Measurements from ENCODE around the gene SYF2. TPM values are rescaled to one million over a fixed set of nuclear protein-coding genes. Genes with fewer than 3 reads are reported as not detected.

Gene SYF2
- total and polyA plus RNA-seq, 2 of the 13 experiments (the other 11 are each of a cell fraction or from before 2014, with no cell fraction given) = 17.8 to 34.1 TPM

DNA sequence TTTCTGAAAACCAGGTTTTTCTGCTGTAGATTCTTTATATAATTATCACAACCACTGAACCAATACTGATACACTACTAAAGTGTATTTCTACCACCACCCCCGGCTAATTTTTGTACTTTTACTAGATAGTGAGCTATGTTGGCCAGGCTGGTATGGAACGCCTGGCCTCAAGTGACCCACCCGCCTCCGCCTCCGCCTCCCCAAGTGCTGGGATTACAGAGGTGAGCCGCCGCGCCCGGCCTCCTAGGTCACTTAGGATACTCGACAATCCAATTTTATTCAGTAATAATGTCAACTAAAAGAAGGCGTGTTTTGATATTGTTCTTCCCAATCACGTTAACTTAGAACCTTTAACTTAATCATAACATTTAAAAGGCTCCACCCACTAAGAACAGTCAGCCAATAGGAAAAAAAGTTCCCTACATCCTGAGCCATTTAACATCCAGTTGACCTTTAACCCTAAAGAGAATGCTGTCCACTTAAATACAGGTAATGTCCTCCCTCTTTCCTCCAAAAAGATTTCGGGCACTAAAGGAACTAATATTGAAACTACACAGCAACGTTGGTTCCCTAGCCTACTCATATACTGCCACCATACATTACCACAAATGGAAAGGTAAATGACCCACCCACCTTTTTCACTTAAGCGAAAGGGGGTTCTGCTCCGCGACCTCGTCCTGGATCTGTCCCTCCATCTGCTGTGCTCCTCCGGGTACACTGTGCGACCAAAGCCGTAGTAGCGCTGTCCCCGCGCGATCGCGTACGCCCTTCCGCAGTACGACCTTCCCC is 13.7 kb upstream of the SYF2 start (continued):
- TF ChIP-seq SYNCRIP (IDR thresholded peaks at IDR 0.05; ENCODE audit: insufficient read depth, low read depth, low read length) = no peak
- TF ChIP-seq, protein P1, sequence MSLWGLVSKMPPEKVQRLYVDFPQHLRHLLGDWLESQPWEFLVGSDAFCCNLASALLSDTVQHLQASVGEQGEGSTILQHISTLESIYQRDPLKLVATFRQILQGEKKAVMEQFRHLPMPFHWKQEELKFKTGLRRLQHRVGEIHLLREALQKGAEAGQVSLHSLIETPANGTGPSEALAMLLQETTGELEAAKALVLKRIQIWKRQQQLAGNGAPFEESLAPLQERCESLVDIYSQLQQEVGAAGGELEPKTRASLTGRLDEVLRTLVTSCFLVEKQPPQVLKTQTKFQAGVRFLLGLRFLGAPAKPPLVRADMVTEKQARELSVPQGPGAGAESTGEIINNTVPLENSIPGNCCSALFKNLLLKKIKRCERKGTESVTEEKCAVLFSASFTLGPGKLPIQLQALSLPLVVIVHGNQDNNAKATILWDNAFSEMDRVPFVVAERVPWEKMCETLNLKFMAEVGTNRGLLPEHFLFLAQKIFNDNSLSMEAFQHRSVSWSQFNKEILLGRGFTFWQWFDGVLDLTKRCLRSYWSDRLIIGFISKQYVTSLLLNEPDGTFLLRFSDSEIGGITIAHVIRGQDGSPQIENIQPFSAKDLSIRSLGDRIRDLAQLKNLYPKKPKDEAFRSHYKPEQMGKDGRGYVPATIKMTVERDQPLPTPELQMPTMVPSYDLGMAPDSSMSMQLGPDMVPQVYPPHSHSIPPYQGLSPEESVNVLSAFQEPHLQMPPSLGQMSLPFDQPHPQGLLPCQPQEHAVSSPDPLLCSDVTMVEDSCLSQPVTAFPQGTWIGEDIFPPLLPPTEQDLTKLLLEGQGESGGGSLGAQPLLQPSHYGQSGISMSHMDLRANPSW (CRISPR knock-in tag; IDR thresholded peaks at IDR 0.05; ENCODE audit: borderline replicate concordance) = no peak
- TF ChIP-seq EEA1 (CRISPR knock-in tag; IDR thresholded peaks at IDR 0.05; ENCODE audit: borderline replicate concordance) = no peak
- 0 out of 2 replicates have a peak, but pooled peaks have one; percentile 2 for TF ChIP-seq ARNT2 (CRISPR knock-in tag; IDR thresholded peaks at IDR 0.05; ENCODE audit: low read depth)
- TF ChIP-seq ZFP90 (CRISPR knock-in tag; IDR thresholded peaks at IDR 0.05; ENCODE audit: borderline replicate concordance) = no peak
- TF ChIP-seq, protein P2, sequence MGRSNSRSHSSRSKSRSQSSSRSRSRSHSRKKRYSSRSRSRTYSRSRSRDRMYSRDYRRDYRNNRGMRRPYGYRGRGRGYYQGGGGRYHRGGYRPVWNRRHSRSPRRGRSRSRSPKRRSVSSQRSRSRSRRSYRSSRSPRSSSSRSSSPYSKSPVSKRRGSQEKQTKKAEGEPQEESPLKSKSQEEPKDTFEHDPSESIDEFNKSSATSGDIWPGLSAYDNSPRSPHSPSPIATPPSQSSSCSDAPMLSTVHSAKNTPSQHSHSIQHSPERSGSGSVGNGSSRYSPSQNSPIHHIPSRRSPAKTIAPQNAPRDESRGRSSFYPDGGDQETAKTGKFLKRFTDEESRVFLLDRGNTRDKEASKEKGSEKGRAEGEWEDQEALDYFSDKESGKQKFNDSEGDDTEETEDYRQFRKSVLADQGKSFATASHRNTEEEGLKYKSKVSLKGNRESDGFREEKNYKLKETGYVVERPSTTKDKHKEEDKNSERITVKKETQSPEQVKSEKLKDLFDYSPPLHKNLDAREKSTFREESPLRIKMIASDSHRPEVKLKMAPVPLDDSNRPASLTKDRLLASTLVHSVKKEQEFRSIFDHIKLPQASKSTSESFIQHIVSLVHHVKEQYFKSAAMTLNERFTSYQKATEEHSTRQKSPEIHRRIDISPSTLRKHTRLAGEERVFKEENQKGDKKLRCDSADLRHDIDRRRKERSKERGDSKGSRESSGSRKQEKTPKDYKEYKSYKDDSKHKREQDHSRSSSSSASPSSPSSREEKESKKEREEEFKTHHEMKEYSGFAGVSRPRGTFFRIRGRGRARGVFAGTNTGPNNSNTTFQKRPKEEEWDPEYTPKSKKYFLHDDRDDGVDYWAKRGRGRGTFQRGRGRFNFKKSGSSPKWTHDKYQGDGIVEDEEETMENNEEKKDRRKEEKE (IDR thresholded peaks at IDR 0.05) = no peak
- 0 out of 2 replicates have a peak, but pooled peaks have one; percentile 68 for TF ChIP-seq ZFYVE20 (CRISPR knock-in tag; IDR thresholded peaks at IDR 0.05; ENCODE audit: borderline replicate concordance, low read depth)
- peak; percentile 91 for TF ChIP-seq NR2C2 (CRISPR knock-in tag; IDR thresholded peaks at IDR 0.05; ENCODE audit: borderline replicate concordance)
- TF ChIP-seq ZNF891 (CRISPR knock-in tag; IDR thresholded peaks at IDR 0.05) = peak; percentile 58; the same call in 1 of the 2 replicates
- no peak for TF ChIP-seq NFIC (IDR thresholded peaks at IDR 0.05; ENCODE audit: low read length)
- no peak for TF ChIP-seq AGO1 (IDR thresholded peaks at IDR 0.05; ENCODE audit: low read depth, low read length, poor library complexity, severe bottlenecking)
- no peak for TF ChIP-seq ZNF256 (CRISPR knock-in tag; conservative IDR thresholded peaks at IDR 0.05)
- no peak for TF ChIP-seq TOE1 (CRISPR knock-in tag; IDR thresholded peaks at IDR 0.05)
- TF ChIP-seq ZFP37 (CRISPR knock-in tag; IDR thresholded peaks at IDR 0.05; ENCODE audit: borderline replicate concordance) = no peak
- TF ChIP-seq MBD4 (IDR thresholded peaks at IDR 0.05; ENCODE audit: borderline replicate concordance, low read length) = no peak
- TF ChIP-seq ZFP36L1 (CRISPR knock-in tag; IDR thresholded peaks at IDR 0.05) = no peak
- TF ChIP-seq, protein P3, sequence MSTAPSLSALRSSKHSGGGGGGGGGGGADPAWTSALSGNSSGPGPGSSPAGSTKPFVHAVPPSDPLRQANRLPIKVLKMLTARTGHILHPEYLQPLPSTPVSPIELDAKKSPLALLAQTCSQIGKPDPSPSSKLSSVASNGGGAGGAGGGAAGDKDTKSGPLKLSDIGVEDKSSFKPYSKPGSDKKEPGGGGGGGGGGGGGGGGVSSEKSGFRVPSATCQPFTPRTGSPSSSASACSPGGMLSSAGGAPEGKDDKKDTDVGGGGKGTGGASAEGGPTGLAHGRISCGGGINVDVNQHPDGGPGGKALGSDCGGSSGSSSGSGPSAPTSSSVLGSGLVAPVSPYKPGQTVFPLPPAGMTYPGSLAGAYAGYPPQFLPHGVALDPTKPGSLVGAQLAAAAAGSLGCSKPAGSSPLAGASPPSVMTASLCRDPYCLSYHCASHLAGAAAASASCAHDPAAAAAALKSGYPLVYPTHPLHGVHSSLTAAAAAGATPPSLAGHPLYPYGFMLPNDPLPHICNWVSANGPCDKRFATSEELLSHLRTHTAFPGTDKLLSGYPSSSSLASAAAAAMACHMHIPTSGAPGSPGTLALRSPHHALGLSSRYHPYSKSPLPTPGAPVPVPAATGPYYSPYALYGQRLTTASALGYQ (CRISPR knock-in tag; IDR thresholded peaks at IDR 0.05) = no peak
- TF ChIP-seq, protein P4, sequence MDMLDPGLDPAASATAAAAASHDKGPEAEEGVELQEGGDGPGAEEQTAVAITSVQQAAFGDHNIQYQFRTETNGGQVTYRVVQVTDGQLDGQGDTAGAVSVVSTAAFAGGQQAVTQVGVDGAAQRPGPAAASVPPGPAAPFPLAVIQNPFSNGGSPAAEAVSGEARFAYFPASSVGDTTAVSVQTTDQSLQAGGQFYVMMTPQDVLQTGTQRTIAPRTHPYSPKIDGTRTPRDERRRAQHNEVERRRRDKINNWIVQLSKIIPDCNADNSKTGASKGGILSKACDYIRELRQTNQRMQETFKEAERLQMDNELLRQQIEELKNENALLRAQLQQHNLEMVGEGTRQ (IDR thresholded peaks at IDR 0.05; ENCODE audit: low read depth, low read length) = no peak
- TF ChIP-seq, protein P4 (CRISPR knock-in tag; IDR thresholded peaks at IDR 0.05; ENCODE audit: borderline replicate concordance) = no peak

Data from HepG2 (cell line).